Heart right ventricle (tissue), 16 donors: ENCODE results near the gene TUBB4B. TPM values are rescaled to one million over a fixed set of nuclear protein-coding genes. Genes with fewer than 3 reads are reported as not detected.

Experiments used
- ATAC-seq, 8 donors: fragments of 200-7000 bp; cut with Tn5 transposase; one replicate each; pipeline ENCODE4 v1.9.1; 2020; ENCODE audit warnings: mild to moderate bottlenecking in 8 of 8, moderate library complexity in 8 of 8, moderate number of reproducible peaks in 1 of 8
- DNase-seq, 2 donors: peaks; one replicate each; pipeline ENCODE4 v3.0.0-alpha.2; 2020
- H3K27ac ChIP-seq, 10 donors: fragments of 200-600 bp; sonication (generic) in 2 of 10; one replicate each; pipeline versions ENCODE4 v1.5.0 to v1.8.0; 2020 to 2022; ENCODE audit warnings: mild to moderate bottlenecking in 3 of 10
- H3K27me3 ChIP-seq, 7 donors: fragments of 200-600 bp; one replicate each; pipeline ENCODE4 v1.8.0; 2021 to 2022; ENCODE audit warnings: mild to moderate bottlenecking in 2 of 7
- H3K36me3 ChIP-seq, 9 donors: fragments of 200-600 bp; sonication (generic) in 1 of 9; one replicate each; pipeline versions ENCODE4 v1.5.0 to v1.8.0; 2020 to 2022; ENCODE audit warnings: mild to moderate bottlenecking in 2 of 9
- H3K4me1 ChIP-seq, 9 donors: fragments of 200-600 bp; sonication (generic) in 1 of 9; one replicate each; pipeline versions ENCODE4 v1.5.0 to v1.8.0; 2020 to 2022; ENCODE audit warnings: mild to moderate bottlenecking in 4 of 9
- H3K4me3 ChIP-seq, 10 donors: fragments of 200-600 bp; sonication (generic) in 2 of 10; one replicate each; pipeline versions ENCODE4 v1.5.0 to v1.8.0; 2020 to 2022; ENCODE audit warnings: mild to moderate bottlenecking in 7 of 10, moderate library complexity in 2 of 10
- H3K9me3 ChIP-seq, 11 donors: fragments of 200-600 bp in 10 of 11; sonication (generic) in 2 of 11; one replicate each; pipeline versions ENCODE4 v1.5.0 to v1.8.0; 2013 to 2022; ENCODE audit warnings: mild to moderate bottlenecking in 2 of 11, control low read depth in 1 of 11, moderate library complexity in 1 of 11
- CTCF ChIP-seq, 9 donors: fragments of 200-600 bp; sonication (generic) in 2 of 9; IDR thresholded peaks; one replicate each; pipeline versions ENCODE4 v1.5.0 to v1.8.0; 2021 to 2022; ENCODE audit warnings: antibody characterized with exemption in 9 of 9, mild to moderate bottlenecking in 5 of 9, moderate library complexity in 1 of 9
- WGBS, 2 donors: extraction: QIAGEN DNeasy Blood & Tissue Kit; methylation state at CpG; one replicate each; pipeline ENCODE4 v1.1.7; 2013; ENCODE audit warnings: inconsistent platforms in 1 of 2; 5-methylcytosine and 5-hydroxymethylcytosine counted together
- intact Hi-C, 10 donors: fragments of 100-400 bp; cut with DNase I; formaldehyde crosslinking; loops; one replicate each; pipeline versions ENCODE4 v1.11.1 to v1.14.2; 2022
- polyA plus RNA-seq, 2 donors: library from polyadenylated mRNA; stranded (reverse); fragments of 200-250 nt; gene quantifications; one replicate each; pipeline ENCODE4 v1.2.3, GENCODE V29; 2013
- total RNA-seq, 10 donors: library from RNA; stranded (reverse); fragmentation: NEBNext Ultra II Directional in 3 of 10; extraction: Animal tissue kit (Norgen Biotek cat#: 25700) in 3 of 10; gene quantifications; one replicate each; pipeline versions ENCODE4 v1.2.1 to v1.2.4, GENCODE V29; 2021 to 2023
- donor health status: Arrhythmogenic right ventricular cardiomyopathy.
- donor health status: ischemic (EF 13 %, LVEDD 7.1; RV severe dilation, severe dysfunction).
- donor health status: healthy with polysubstance abuse.
- donor health status: DM: no; HTN: yes; CAD: no.
- donor health status: DM: no; HTN: no; CAD: no.
- donor health status: ischemic (EF 25% LVEDD 6.9; RV normal size, moderate dysfunction).
- donor health status: ischemic (EF 25% LVEDD 5.7; RV mildly dilated, moderate dysfunction).
- donor health status: healthy.
- donor health status: DM: yes; HTN: yes; CAD: no.
- donor health status: Ischemic cardiomyopathy.
- donor health status: ischemic (EF 35%, LVEDD 5.7; RV mildly dilated, moderate dysfunction).
- donor health status: nonischemic (EF 11% LVEDD 7.7; RV severe dilation, severe dysfunction).
- donor health status: DM: yes; HTN: yes; CAD: no.
- donor health status: PGD.
- donor health status: ischemic (EF 29% LVEDD 5.4; RV normal size, mild dysfunction).
- donor health status: nonischemic (EF 23%, LVEDD 6.1; RV moderate dilation, normal function).

TUBB4B gene
- total and polyA plus RNA-seq, 12 donors = 211 to 992 (median 355) TPM

DNA sequence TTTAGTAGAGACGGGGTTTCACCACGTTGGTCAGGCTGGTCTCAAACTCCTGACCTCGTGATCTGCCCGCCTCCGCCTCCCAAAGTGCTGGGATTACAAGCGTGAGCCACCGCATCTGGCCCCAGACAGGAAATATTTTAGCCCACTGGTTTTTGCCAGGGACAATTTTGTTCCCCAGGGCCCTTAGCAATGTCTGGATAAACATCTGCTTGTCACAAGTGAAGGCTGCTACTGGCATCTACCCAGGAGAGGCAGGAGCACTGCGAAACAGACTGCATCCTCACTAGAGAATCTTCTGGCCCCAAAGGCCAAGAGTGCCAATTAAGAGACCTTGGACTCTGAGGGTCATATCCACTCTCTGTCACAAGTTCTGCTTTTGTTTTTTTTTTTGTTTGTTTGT is 38.1 kb upstream of the TUBB4B start:
- Histone ChIP-seq H3K27me3 (no peaks in the 10 kb centered on the region), H3K4me1 (peaks cover 38 to 78% (median 72%) of the 10 kb centered on the region in 9 donors), H3K27ac (no peak overlapping the region), H3K9me3 (no peaks in the 10 kb centered on the region), H3K36me3 (peaks cover 0 to 7% (median 0%) of the 10 kb centered on the region in 9 donors), H3K4me3 (no peak overlapping the region)
- intact Hi-C loops = no loop called here
- 72 to 74% methylated on average over 8 of the region's 8 CpGs for WGBS, 2 donors
- no peak for DNase-seq
- TF ChIP-seq CTCF (IDR thresholded peaks at IDR 0.05) = no peak
- no peak for ATAC-seq

- Histone ChIP-seq H3K27me3 (no peaks in the 10 kb centered on the region), H3K4me3 (peak overlapping the region; percentile 31 to 96 (median 86)), H3K27ac (peak overlapping the region in 8 of 10 donors; percentile 75 to 94 (median 89)), H3K9me3 (no peaks in the 10 kb centered on the region), H3K4me1 (peaks cover 20 to 60% (median 55%) of the 10 kb centered on the region in 9 donors), H3K36me3 (peaks cover 0 to 17% (median 0%) of the 10 kb centered on the region in 9 donors)
- intact Hi-C loops = loop anchor here in 1 of 10 donors (1.0 kb wide), 1 partner anchor 16 kb away; the partner anchor contains the start of genes ANAPC2 and SSNA1
- DNase-seq (no peak), ATAC-seq (no peak)
- TF ChIP-seq CTCF (IDR thresholded peaks at IDR 0.05) = no peak
- 10 to 11% methylated on average over 21 of the region's 21 CpGs for WGBS, 2 donors
Measured at GRCh38 chr9:137204731-137205125, 36.4 kb upstream of the TUBB4B start.

- peaks cover 20 to 58% (median 54%) of the 10 kb centered on the region in 9 donors for H3K4me1 ChIP-seq
- no peaks in the 10 kb centered on the region for H3K27me3 ChIP-seq
- peak; percentile 58 to 74 (median 66) for ATAC-seq
- H3K36me3 ChIP-seq = peaks cover 0 to 23% (median 0%) of the 10 kb centered on the region in 9 donors
- intact Hi-C loops = loop anchor here in 1 of 10 donors (1.0 kb wide), 1 partner anchor 17 kb away; the partner anchor contains the start of genes ANAPC2 and SSNA1
- peak within 1 kb of the TSS; percentile 31 to 96 (median 86) for H3K4me3 ChIP-seq
- H3K9me3 ChIP-seq = no peaks in the 10 kb centered on the region
- peak within 1 kb of the TSS in 9 of 10 donors; percentile 75 to 94 (median 89) for H3K27ac ChIP-seq
- peak; percentile 94 for DNase-seq
- no peak for TF ChIP-seq CTCF (IDR thresholded peaks at IDR 0.05)
- WGBS, 2 donors = 0% methylated on average over 76 to 98 of the region's 98 CpGs
Measured at GRCh38 chr9:137205126-137206069, 35.7 kb upstream of the TUBB4B start, which contains the start of the genes NDOR1 and TMEM203. TSS of gene NDOR1 (plus strand) at chr9:137205700. CDS start at chr9:137205778, 78 bp downstream. TSS of gene TMEM203 (minus strand) at chr9:137205648. CDS start at chr9:137205414, 234 bp downstream.

GRCh38 chr9:137206602-137207001 is 34.5 kb upstream of the TUBB4B start:
- DNase-seq (no peak), ATAC-seq (no peak)
- Histone ChIP-seq H3K4me1 (peaks cover 20 to 52% (median 48%) of the 10 kb centered on the region in 9 donors), H3K36me3 (peaks cover 0 to 26% (median 0%) of the 10 kb centered on the region in 9 donors), H3K27me3 (no peaks in the 10 kb centered on the region), H3K27ac (no peak overlapping the region), H3K9me3 (no peaks in the 10 kb centered on the region), H3K4me3 (peak overlapping the region in 7 of 10 donors; percentile 75 to 96 (median 87))
- no peak for TF ChIP-seq CTCF (IDR thresholded peaks at IDR 0.05)
- WGBS, 2 donors = 70 to 73% methylated on average over 7 of the region's 7 CpGs
- intact Hi-C loops = no loop called here
